Nucleus accumbens (tissue), 56 donors: ENCODE measurements around the gene GSDMA.
A peak's percentile ranks its signal among the peaks of the same experiment; 100 is the strongest.

Source experiments
- DNase-seq, 56 donors: peaks; one replicate each; lab custom pipeline; 2025; lab: John Stamatoyannopoulos, UW

Gene GSDMA, protein sequence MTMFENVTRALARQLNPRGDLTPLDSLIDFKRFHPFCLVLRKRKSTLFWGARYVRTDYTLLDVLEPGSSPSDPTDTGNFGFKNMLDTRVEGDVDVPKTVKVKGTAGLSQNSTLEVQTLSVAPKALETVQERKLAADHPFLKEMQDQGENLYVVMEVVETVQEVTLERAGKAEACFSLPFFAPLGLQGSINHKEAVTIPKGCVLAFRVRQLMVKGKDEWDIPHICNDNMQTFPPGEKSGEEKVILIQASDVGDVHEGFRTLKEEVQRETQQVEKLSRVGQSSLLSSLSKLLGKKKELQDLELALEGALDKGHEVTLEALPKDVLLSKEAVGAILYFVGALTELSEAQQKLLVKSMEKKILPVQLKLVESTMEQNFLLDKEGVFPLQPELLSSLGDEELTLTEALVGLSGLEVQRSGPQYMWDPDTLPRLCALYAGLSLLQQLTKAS

DNA sequence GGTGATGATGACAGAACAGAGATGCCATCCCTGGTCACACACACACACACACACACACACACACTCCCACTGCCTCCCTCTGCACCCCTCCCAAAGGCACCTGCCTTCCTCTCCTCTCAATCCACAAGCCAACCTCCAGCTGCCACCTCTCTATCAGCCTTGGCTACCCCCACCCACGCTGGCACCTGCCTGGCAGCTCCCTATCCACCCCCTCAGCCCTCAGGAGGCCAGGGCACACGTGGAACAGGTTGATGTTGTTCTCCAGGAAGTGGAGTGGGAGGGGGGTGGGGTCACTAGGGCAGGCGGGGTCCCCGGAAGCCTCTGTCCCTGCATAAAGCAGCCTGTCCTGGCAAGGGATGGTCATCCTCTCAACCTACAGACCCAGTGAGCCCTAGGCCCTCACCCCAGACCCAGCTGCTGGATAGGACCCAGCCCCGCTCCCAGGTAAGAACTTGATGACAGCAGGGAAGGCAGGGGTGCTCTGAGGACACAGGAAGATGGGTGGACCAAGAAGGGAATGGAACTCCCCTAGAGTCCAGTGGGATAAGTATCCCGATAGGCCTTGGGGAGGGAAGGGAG lies at the start of gene GSDMA:
TSS of gene GSDMA (plus strand) at position 363 of the 579 bp plus-strand sequence. CDS start 2,684 bp downstream, outside the sequence.
- no peak for DNase-seq

DNA sequence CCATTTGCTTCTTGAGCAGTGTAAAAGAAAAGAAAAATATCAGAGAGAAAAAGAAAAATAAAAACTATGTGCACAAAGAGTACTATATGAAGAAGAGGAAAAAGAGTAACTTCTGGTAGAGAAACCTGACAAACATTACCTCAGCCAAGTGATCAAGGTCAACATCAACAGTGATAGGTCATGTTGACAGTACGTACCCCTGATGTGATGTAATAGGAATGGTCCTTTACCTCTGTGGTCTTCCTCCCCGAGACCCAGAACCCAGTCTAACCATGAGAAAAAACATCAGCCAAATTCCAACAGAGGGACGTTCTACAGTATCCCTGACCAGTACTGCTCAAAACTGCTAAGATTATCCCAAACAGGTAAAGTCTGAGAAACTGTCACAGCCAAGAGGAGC lies 48.8 kb upstream of the GSDMA start:
- no peak for DNase-seq

DNA sequence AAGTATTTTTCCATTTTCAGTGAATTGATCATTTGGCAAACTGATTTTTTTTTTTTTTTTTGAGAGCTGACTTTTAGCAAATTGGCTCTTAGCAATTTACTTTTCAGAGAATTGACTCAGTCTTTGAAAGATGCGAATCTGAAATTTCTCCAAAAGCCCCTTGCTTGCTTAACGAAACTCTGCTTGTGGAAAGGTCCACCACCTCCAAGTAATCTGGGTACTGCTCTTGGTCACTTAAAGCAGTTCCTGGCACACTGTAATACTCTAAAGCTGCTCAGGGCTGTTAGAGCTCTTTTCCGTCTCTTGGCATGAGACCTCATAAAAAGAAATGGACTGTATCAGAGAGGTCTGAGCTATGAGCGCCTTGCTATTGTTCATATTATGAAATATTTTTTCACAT lies 47.2 kb upstream of the GSDMA start:
- no peak for DNase-seq

DNA sequence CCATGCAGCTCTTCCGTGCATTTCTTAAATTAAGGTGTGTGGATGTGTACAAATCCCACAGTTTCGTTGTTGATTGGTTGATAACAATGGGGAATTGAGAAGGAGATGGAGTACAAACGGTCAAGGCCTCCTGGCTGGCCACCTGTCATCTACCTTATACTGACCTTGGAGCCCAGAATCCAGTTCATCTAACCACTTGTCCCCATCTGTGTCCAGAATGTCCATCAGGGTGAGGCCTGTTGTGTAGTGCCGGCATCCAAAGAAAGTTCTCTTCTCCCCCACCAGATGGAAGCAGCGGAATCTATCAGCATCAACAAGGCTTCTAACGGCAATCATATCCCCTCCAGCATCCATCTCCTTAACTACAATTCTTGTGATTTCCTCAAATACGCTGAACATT lies 45.9 kb upstream of the GSDMA start:
- DNase-seq, result no peak

DNA sequence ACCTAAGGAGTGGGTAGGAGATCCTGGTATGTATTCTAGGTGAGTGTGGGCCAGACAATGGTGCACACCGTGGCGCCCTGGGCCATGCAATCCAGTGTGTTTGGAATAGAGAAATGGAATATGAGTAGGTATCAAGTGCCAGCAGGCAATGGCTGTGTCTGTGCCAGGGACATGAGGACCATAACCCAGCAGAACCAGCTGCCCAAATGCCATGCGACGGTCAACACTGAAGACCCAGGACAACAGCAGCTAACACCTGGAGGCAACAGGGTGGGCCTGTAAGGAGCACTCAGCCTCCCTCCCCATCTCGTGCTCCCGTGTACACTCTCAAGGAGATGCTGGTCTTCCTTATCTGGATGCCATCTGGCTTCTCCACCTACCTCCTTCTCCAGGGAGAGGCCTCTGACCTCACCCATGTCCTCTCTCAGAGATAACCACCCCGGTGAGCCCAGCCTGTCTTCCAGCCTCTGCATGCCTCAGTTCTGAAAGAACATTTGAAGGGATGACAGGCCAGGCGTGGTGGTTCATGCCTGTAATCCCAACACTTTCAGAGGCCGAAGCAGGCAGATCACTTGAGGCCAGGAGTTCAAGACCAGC lies 43.6 kb upstream of the GSDMA start:
- DNase-seq, result no peak

DNA sequence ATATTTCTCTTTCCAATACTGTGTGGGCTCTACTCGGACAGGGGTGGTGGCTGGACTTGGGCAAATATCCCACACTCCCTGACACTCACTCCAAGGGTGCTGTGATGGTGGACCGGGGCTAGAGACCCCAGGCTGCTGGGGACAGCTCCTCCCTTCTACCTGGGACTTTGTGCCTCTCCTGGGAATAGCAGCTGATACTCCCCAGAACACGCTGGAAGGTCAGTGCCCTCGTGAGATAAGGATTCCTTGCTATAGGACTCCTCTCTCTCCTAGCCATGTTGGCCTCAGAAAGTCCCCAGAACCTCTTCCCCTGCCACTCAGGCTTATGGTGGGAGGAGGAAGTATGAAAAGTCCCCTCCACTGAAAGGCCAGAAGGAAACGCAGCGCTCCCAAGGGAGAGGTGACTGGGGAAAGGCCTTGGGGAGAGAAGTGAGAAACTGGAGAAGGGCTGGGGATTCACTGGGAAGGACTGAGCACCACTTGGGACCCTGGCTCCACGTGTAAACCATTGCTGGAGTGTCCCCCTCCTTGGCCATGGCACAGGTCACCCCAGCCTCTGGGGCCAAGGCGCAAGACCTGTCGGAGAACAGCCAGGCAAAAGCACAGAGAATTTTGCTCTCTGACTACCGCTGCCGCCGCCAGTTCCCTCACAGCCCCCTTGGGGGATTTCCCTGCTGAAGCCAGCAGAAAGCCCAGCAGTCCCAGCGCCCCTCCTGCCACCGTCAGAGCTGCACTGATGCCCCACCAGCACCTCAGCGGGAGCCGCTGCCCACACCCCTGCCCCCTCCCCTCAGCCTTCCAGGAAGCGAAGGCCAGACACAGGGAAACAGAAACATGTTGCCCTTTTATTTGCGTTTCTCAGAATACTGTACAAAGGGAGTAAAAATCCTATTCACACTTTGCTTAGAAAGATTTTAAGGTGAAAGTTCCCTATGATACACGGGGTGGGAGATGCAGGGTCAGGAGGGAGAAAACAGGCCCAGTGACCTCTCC lies 42.3 kb upstream of the GSDMA start:
- no peak for DNase-seq

DNA sequence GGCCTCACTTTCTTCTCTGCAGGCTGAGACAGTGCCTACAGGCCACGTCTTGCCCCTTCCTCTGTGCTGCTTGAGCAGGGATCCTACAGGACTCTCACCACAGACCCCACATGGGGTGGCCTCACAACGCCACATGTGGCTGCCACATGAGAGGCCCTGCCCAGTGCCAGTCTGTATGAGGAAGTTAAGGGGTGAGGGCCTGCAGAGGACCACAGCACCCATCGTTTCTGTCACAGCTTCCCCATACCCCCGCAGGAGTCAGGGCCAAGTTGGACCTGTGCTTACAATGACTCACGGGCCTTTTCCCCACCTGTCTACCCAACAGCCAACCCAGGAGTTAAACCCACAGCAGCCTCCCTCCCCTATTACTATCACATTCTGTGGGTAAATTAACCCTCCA lies 41.5 kb upstream of the GSDMA start:
- peak in 8 of 56 donors; percentile 2 to 32 (median 14) for DNase-seq

DNA sequence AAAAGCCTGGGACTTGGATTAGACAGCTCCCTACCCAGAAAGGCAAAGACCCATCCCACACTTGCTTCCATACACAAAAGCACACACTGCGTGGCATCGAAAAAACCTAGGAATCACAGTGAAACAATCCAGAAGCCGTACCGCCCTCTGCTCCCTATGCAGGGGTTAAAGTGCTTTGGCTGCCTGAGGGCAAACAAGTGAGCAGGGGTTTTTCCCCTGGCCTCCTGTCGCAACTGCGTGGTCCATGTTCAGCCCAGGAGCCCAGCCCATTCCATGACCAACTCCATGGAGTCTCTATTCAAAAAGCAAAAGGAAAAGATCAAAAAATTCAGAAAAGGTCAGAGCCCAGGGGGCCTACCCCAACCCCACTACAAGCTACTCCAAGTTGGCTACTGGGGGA lies 40.8 kb upstream of the GSDMA start:
- DNase-seq, result no peak

DNA sequence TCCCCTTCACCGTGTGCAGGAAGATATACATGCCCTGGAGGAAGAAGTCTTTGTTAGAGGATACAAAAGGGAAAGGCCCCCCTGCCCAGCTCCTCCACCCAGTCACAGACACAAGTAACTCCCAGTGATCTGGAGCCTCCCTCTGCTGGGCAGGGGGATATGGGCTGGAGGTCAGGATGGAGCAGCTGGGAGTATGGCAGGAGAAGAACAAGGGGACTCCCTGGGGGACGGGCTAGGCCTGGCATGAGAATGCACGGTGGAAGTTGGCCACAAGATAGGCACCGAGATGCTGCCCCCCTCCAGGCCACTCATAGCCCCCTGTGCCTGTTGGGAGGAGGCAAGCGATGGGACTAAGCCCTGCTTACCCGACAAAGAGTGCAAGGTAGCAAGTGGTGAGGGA lies 39.6 kb upstream of the GSDMA start:
- DNase-seq, result no peak

DNA sequence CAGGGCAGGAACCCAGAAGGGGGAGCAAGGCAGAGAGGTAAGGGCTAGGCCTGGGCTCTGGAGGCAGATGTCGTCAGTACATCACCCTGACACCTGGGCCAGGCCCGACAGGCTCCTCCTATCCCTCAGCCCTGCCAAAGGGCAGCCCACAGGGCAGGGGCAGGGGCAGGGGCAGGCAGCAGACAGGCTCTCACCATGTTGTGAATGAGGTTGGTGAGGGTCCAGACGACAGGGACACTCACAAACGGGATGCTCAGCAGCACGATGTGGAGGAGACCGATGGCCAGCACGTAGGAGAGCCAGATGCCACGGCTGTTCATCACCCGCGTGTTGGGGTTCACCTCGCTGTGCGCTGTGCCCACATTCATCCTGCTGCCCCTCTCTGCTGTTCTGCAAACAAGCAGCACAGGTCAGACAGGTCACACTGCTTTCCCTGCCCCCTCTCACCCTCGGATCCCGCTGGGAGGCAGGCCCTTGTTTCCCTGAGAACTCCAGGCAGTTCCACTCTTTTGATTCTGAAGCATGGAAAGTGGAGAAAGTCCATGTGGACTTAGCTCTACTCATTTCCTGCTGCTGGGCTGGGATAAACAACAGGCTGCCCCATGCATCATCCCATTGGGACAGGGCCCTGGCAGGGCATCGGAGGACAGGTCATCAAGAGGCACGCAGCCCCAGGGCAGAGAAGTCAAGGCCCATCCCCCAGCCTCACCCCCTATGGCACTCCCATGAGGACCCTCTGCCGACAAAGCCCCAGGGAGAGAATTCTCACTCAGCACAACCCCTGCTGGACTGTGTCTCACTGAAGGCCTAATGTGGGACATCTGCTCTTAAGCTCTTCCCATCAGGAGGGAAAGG lies 38.7 kb upstream of the GSDMA start:
- no peak for DNase-seq

DNA sequence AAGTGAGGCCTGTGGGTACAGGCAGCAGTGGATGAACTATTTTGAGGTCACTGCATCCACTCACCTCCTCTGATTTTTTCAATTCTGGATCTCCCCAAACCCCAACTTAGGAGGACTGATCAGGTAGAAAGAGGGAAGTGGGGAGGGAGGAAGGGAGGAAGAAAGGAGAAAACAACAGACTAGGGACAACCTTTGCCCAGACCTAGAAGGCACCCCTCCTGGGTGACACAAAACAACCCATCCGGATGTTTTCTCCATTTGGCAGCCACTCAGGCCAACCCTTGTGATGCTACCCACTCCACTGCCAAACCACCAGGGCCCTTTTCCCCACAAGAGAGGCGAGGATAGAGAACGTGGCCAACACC lies 38.1 kb upstream of the GSDMA start:
- no peak for DNase-seq

DNA sequence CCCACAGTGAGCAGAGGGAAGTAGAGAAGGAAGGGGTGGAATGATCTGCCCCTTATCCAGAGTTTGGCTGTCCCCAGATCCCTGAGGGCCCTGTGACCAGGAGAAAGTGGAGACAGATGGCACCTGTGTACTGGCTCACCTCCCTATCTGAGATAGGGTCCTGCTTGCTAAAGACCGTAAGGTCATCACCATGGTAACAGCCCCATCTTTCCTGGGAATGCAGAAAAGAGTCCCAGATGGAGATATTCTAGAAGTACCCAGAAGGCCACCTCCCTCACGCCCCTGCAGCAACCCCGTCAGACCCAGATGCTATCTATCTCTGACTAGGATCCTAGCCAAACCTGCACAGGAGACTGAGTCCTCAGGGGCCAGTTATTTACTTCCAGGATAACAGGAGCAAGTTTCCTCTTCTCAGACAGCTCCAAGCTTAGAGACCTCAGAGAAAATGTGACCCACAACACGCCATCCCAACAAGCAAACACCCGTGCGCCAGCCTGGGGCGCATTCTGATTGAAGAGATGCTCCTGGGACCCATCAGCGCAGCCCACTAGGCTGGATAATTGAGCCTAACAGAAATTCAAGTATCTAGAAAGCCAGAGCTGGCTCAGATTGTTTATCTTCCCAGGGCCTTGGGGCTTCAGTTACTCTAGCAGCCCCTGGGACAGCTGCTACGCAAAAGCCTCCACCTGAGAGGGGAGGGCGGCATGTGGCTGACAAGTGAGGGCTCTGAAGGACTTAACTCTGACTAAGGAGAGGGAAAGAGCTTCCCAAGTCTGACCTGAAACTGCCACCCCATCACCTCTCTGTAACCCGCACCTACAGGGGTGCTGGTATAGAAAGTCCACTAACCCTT lies 37.3 kb upstream of the GSDMA start:
- DNase-seq, result no peak

DNA sequence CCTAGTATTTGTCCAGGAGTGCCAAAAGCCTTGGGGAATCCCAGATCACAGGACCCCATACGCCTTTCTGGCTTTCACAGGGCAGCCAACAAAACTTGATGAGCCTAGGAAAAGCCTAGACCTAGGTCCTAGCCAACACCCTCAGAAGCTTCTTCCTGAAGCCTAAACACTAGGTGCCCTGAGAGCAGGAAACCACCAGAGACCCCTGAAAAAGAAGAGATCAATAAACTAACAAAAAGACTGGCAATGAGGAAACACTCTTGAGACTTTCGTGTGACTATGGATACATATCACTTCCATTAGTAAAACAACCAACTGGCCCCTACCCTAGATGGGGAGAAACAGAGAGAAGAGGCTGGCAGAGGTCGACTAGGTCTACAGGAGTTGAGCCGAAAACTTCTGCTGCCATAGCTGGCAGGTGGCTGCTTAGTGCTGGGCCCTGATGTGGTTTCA lies 36.6 kb upstream of the GSDMA start:
- no peak for DNase-seq

DNA sequence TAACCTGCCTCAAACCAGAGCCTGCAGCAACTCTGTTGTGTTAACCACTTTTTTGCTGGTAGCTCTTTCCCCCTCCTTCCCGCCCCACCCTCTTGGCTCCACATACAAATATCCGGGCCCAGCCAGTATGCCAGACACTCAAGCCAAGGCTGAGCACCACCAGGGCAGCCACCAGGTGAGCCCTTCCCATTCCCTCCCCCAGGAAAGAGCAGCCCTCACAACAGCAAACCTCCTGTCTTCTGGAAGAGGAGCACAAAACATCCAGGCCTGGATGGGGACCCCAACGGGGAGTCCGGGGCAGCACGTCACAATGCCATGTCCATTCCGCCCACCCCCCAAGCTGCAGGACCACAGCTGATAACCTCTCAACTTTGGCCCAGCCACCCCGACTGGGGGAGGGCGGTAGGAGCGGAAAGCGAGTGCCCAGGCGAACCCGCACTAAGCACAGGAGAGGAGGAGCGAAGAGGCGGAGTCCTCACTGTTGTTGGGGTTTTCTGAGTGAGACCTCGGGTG lies 36.2 kb upstream of the GSDMA start:
- peak in 6 of 56 donors; percentile 28 to 56 (median 44) for DNase-seq

DNA sequence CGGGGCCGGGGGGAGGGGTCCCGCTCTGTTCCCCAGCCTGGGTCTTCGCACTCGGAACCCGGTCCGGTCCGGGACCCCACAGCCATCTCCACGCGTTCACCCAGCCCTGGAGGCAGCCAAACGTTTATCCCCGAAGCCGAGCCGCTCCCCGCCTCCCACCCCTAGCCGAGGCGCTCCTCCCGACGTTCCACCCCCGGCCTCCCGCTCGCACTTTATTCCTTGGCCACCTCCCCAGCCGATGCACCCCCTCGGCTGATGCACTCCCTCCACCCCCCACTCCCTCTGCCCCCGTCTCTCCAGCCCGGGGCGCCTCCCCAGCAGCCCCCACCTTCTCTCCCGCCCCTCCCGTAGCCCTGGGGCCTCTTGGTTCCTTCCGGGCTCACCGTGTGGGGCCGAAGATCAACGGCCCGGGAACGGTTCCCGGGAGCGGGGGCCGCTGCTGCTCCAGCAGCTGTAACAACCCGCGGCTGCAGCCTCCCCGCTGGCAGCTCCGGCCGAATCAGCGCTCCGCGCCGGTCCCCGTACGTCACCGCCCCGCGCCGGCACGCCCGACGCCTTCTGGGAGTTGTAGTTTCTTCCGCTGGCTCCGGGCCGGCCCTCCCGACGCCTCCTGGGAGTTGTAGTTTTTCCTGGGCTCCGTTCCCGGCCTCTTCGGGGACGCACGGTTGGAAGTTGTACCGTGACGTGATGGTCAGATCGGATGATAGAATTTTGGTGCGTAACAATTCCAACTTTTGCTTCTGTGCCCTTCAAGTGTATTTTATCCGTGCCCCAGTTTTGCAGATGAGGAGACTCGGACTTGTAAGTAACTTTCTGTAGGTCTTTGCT lies 35.5 kb upstream of the GSDMA start, which contains the start of the genes LRRC3C and ORMDL3:
TSS of gene LRRC3C (plus strand) at position 632 of the 828 bp plus-strand sequence. CDS start 13,792 bp downstream, outside the sequence.
TSS of gene ORMDL3 (minus strand) at position 501 of the 828 bp plus-strand sequence. CDS start 3,398 bp downstream, outside the sequence.
- DNase-seq, result peak; percentile 40 to 96 (median 91)

DNA sequence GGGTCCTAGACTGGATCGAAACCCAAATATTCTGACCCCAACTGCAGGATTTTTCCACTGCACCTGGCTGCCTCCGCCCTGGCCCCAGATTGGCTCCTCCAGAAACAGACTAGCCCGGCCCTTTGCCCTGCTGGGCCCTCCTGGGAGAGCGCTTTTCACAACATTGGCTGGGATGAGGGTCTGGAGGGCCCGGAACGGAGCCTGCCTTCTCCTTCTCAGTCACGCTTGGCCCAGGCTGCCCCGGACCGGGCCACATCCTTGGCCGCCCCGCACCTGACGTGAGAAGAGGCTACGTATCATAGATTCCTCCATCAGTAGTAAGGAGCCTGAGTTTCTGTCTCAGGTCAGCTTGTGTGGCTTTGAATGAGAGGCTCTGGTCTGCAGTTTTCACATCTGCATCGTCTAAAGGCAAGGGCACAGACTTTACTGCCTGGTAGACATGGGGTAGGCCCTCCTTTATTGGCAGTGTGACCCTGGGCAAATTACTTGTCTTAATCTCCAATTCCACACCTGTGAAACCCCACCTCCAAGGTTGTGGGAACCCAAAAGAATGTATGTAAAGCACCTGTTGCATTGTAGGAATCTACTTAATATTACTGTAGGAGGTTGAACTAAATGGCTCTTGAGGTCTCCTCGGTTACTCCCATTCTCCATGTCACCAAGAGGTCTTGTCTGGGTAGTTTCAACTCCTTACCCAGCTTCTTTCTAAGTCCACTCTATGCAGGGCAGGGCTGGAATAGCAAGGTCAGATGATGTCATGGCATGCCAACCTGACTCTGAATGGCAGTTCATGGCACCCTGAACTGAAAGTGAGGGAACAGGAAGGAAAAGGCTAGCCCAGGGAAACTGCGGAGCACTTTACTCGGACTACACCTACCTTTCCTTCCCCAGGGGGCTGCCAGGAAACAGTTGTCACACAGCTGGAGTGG lies 34.6 kb upstream of the GSDMA start:
- DNase-seq, result peak in 14 of 56 donors; percentile 33 to 69 (median 48)
